NCI-H1436 (cell line): ENCODE data around the gene ACOXL.
A peak's percentile ranks its signal among the peaks of the same experiment; 100 is the strongest.

Experiments
- DNase-seq: peaks from one replicate; lab custom pipeline; 2025; lab: John Stamatoyannopoulos, UW

Gene ACOXL

GRCh38 chr2:111116843-111117597 lies 384.6 kb downstream of the ACOXL start:
- DNase-seq, result peak; percentile 65

DNA sequence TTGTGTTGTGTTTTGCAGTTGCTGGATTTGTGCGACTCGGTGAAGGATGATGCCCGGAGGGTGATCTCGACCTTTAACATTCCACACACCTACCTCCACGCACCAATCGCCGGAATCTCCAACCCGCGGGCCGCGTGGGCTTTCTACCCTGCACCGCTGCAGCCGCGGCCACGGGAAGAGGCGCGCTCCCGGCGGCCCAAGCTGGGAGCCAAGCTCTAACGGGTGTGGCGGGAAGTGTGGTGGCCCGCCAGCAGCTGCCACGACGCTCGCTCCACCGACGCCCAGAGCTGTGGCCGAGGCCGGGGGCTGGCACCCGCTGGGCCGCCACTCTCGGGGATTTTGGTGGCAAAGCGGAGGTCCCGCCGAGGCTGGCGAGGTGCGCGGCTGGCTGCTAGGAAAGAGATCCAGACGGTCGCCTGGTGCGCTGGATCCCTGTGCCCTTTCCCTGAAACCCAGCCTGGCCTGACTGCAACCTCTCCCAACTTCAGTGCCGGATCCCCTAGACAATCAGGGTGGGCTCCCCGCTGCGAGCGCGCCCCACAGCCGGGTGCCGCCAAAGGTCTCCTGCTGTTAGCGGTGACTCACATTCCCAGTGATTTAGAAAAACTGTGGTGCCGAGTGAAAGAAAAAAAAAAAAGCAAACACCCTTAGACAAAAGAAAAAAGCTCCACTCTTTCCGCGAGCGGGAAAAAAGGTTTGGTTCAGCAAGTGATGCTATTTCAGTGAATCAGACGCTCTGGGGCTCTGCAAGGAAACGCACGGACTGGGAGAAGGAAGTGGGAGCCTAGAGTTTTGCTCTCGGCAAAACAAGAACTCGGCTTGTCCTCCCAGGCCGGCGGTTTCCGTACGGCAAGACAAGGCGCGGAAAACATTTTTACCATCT lies 385.5 kb downstream of the ACOXL start:
- no peak for DNase-seq

DNA sequence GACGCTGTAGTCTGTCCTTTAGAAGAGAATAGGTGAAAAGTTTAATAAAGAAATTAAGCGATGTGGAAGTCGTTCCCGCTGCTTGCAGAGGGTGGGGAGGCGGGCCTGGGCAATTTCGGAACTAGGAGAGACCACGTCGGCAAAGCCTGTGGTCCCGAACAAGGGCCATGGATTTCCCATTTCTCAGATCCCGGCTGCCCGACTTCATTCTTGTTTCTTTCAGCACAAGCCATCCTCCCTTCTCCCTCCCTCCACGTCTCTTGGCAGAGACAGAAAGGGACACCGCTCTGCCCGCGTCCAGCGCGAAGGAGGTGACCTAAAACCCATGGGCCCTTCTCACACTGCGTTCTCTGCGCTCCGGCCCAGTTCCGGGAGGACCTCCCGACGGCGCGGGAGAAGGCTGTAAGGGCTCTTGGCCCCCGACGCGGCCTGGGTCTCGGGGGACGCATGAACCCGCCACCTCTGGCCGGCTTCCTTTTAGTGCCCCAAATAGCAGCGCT lies 386.2 kb downstream of the ACOXL start:
- no peak for DNase-seq

GRCh38 chr2:111118981-111119821 lies 386.8 kb downstream of the ACOXL start:
- no peak for DNase-seq

- no peak for DNase-seq
Measured at GRCh38 chr2:111119822-111120252, 387.5 kb downstream of the ACOXL start.

DNA sequence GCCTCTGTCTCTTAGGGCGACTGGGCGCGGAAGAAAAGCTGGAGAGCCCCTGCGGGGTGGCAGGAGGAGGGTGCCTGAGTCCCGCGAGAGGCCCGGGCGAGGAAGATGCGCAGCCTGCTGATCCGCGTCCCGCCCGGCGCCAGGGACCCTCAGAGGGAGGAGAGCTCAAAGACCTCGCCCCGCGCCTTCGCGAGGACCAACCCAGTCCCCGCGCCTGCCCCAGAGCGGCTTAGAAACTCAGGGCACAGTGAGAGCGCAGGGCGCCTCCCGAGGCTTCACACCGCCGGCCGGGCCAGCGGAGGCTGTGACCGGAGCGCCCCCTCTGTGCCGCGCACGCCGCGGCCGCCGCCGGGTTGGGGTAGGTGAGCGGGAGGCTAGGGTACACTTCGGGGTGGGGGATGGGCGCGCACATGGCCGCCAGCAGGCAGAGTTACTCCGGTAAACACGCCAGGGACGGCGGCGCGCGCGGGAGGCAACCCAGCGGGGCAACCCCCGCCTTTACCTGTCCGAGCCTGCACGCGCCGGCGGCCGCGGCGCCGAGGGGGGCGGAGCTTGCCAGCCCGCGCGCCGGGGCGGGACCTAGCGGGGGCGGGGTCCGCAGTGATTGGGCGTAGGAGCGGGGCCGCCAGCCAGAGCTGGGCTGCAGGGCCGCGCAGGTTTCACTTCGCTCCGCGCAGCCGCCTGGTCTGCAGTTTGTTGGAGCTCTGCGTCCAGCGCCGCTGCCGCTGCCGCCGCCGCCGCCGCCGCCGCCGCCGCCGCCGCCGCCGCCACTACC lies 388.1 kb downstream of the ACOXL start, which contains the start of gene BCL2L11:
BCL2L11 (plus strand) TSS at position 662 of the 775 bp plus-strand sequence. CDS start 2,832 bp downstream, outside the sequence.
- peak; percentile 90 for DNase-seq

- peak; percentile 40 for DNase-seq
Measured at GRCh38 chr2:111121028-111121827, 388.9 kb downstream of the ACOXL start.

GRCh38 chr2:111121828-111122630 lies 389.7 kb downstream of the ACOXL start:
- peak; percentile 82 for DNase-seq

GRCh38 chr2:111122631-111123421 lies 390.5 kb downstream of the ACOXL start:
- peak; percentile 50 for DNase-seq

DNA sequence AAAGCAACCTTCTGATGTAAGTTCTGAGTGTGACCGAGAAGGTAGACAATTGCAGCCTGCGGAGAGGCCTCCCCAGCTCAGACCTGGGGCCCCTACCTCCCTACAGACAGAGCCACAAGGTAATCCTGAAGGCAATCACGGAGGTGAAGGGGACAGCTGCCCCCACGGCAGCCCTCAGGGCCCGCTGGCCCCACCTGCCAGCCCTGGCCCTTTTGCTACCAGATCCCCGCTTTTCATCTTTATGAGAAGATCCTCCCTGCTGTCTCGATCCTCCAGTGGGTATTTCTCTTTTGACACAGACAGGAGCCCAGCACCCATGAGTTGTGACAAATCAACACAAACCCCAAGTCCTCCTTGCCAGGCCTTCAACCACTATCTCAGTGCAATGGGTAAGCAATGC lies 391.4 kb downstream of the ACOXL start:
- DNase-seq, result no peak

- no peak for DNase-seq
Measured at GRCh38 chr2:111126581-111126980, 394.2 kb downstream of the ACOXL start.

DNA sequence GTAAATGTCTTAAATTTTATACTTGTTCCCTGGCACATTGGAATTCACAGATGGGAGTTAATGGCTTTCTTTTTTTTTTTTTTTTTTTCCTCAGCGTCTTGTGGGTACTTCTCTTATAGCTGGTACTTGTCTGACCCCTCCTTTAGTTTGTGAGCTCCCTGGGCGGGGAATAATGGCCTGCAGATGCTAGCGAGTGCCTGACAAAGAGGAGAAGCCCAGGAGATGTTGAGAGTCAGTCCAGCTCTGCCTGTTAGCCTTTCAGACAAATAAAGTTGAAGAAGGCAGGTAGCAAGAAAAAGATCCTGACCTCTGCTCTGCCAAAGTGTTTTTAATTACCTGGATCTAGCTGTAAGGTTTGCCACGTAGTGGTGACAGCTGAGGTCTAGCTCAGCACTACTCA lies 395.0 kb downstream of the ACOXL start:
- DNase-seq, result no peak

GRCh38 chr2:111128096-111128495 lies 395.7 kb downstream of the ACOXL start:
- no peak for DNase-seq

DNA sequence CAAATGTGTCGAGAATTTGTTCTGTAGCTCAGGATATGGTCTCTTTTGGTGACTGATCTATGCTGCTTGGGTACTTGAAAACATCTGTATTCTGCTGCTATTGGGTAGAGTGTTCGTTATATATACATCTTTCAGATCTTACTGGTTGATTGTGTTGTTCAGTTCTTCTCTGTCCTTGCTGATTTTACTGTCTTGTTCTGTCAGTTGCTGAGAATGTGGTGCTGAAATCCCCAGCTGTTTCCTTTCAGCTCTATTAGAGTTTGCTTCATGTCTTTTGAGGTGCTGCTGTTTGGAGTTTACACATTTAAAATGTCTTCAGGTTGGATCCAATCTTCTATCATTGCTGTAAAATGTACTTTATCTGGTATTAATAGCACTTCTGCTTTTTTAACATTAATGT lies 401.2 kb downstream of the ACOXL start:
- DNase-seq, result no peak

GRCh38 chr2:111134055-111134454 lies 401.7 kb downstream of the ACOXL start:
- DNase-seq, result no peak

GRCh38 chr2:111135237-111135909 lies 403.0 kb downstream of the ACOXL start:
- no peak for DNase-seq

DNA sequence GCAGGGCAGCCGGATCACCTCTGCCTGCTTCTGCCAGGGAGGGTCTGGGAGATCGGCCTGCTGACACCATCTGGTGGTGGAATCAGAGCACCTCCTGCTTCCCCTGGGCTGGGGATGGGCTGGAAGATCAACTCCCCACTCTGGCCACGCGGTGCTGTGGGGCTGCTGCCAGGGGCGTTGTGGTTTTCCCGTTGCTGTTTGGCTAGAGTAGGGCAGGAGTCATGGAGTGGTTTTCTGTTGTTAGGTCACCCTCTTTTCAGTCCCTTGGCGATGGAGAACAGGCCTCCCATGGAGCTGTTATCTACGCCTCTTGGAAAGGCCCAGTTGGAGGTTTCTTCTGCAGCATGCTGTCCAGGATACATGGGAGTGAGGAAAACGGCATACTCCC lies 403.5 kb downstream of the ACOXL start:
- no peak for DNase-seq

DNA sequence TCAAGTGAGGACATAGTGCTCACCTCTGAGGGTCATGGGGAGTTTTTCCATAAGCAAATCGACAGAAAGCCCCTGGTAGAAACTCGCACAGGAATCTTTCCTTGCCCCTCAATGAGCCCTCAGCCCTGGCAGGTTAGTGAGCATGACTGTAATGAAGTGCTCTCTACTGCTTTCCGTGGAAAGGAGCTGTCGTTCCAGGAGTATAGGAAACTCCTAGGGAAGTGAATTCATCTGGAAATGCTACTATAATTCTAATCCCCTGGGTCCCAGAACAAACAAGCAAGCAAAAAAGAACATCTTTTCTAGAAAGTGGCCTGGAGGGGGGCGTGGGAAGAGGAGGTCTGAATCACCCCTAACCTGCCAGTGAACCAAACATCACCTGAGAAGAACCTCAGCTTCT lies 406.5 kb downstream of the ACOXL start:
- DNase-seq, result no peak
